ENCODE data around the gene TMPRSS9.

TMPRSS9 gene

GRCh38 chr19:2434721-2435265 lies 74.7 kb downstream of the TMPRSS9 start:
- no peak for DNase-seq (ENCODE audit: low read depth in 3 of 3)

GRCh38 chr19:2436384-2436783 lies 76.3 kb downstream of the TMPRSS9 start:
- DNase-seq (ENCODE audit: low read depth in 3 of 3) = no peak

GRCh38 chr19:2436926-2437325 lies 76.9 kb downstream of the TMPRSS9 start:
- no peak for DNase-seq (ENCODE audit: low read depth in 3 of 3)

- DNase-seq (ENCODE audit: low read depth in 3 of 3) = no peak
These were observed 78.1 kb downstream of the TMPRSS9 start for GRCh38 chr19:2438178-2438577.

- DNase-seq (ENCODE audit: low read depth in 3 of 3) = no peak
These were observed 80.5 kb downstream of the TMPRSS9 start for GRCh38 chr19:2440515-2440914.

GRCh38 chr19:2441096-2441752 lies 81.2 kb downstream of the TMPRSS9 start:
- DNase-seq (ENCODE audit: low read depth in 3 of 3) = no peak

GRCh38 chr19:2443116-2443784 lies 83.2 kb downstream of the TMPRSS9 start:
- no peak for DNase-seq (ENCODE audit: low read depth in 3 of 3)

GRCh38 chr19:2443785-2444182 lies 83.7 kb downstream of the TMPRSS9 start:
- no peak for DNase-seq (ENCODE audit: low read depth in 3 of 3)

GRCh38 chr19:2444251-2445002 lies 84.4 kb downstream of the TMPRSS9 start:
- DNase-seq (ENCODE audit: low read depth in 3 of 3) = no peak

- DNase-seq (ENCODE audit: low read depth in 3 of 3) = no peak
These were observed 86.3 kb downstream of the TMPRSS9 start for GRCh38 chr19:2446381-2446780.

- no peak for DNase-seq (ENCODE audit: low read depth in 3 of 3)
These were observed 89.0 kb downstream of the TMPRSS9 start for GRCh38 chr19:2449019-2449418.

GRCh38 chr19:2451138-2451537 lies 91.1 kb downstream of the TMPRSS9 start:
- no peak for DNase-seq (ENCODE audit: low read depth in 3 of 3)

- no peak for DNase-seq (ENCODE audit: low read depth in 3 of 3)
These were observed 91.7 kb downstream of the TMPRSS9 start for GRCh38 chr19:2451741-2452140.

- DNase-seq (ENCODE audit: low read depth in 3 of 3) = no peak
These were observed 93.5 kb downstream of the TMPRSS9 start for GRCh38 chr19:2453431-2454025.

GRCh38 chr19:2454199-2454961 lies 94.3 kb downstream of the TMPRSS9 start:
- DNase-seq (ENCODE audit: low read depth in 3 of 3) = no peak

GRCh38 chr19:2454962-2455850 lies 95.1 kb downstream of the TMPRSS9 start:
- DNase-seq (ENCODE audit: low read depth in 3 of 3) = no peak

- DNase-seq (ENCODE audit: low read depth in 3 of 3) = peak in 1 of 3 experiments; percentile 59
These were observed 95.9 kb downstream of the TMPRSS9 start for GRCh38 chr19:2455851-2456570.

GRCh38 chr19:2457394-2458037 lies 97.5 kb downstream of the TMPRSS9 start:
- no peak for DNase-seq (ENCODE audit: low read depth in 3 of 3)

- DNase-seq (ENCODE audit: low read depth in 3 of 3) = no peak
These were observed 98.0 kb downstream of the TMPRSS9 start for GRCh38 chr19:2458054-2458453.

Measured in stimulated activated CD4-positive, alpha-beta T cell treated with anti-CD3 and anti-CD28 coated beads, TNF-alpha, amount 100 ng/mL, for 24 hours (primary cell).